H1 (cell line): ENCODE measurements around the gene RTN4. TPM values are rescaled to one million over a fixed set of nuclear protein-coding genes. Genes with fewer than 3 reads are reported as not detected.

ENCODE experiments used
- CTCF ChIA-PET: fragments of 300-600 bp; sonication (Branson Sonifier 250); formaldehyde crosslinking; loops from one replicate; lab custom pipeline; 2021; ENCODE audit not compliant: partially characterized antibody; lab: Charles Lee
- POLR2A ChIA-PET: fragments of 300-600 bp; sonication (Branson Sonifier 250); formaldehyde crosslinking; loops from one replicate; lab custom pipeline; 2021; ENCODE audit warnings: inconsistent platforms; ENCODE audit not compliant: partially characterized antibody; lab: Charles Lee
- DNase-seq, 2 experiments: peaks; one replicate each; pipeline versions ENCODE4 v3.0.0 to v3.0.0-alpha.2; 2010 to 2022; ENCODE audit warnings: low spot score in 2 of 2, low read depth in 1 of 2, mixed read lengths in 1 of 2
- FAIRE-seq: peaks from 2 replicates; lab custom pipeline; 2011; peaks lifted over from hg19 to GRCh38; lab: Jason Lieb, UNC
- H2AFZ ChIP-seq: 2 replicates; pipeline ENCODE4 v1.8.1; 2012; ENCODE audit warnings: low read length, inconsistent platforms
- H2AK5ac ChIP-seq: 2 replicates; pipeline ENCODE4 v1.6.1; 2013; ENCODE audit warnings: low read depth, low read length
- H2BK120ac ChIP-seq: replicated peaks from 2 replicates; pipeline ENCODE3; 2013; ENCODE audit warnings: low read depth, low read length, inconsistent platforms
- H2BK12ac ChIP-seq: 2 replicates; pipeline ENCODE4 v1.6.1; 2013; ENCODE audit warnings: low read depth, low read length
- H2BK15ac ChIP-seq: 2 replicates; pipeline ENCODE4 v1.6.1; 2013; ENCODE audit warnings: low read length
- H2BK20ac ChIP-seq: 2 replicates; pipeline ENCODE4 v1.6.1; 2013; ENCODE audit warnings: low read length
- H2BK5ac ChIP-seq: 2 replicates; pipeline ENCODE4 v1.6.1; 2013; ENCODE audit warnings: low read depth, low read length
- H3K14ac ChIP-seq: 2 replicates; pipeline ENCODE4 v1.6.1; 2013; ENCODE audit warnings: inconsistent platforms; ENCODE audit not compliant: insufficient read length
- H3K18ac ChIP-seq: 2 replicates; pipeline ENCODE4 v1.6.1; 2013; ENCODE audit warnings: low read length; ENCODE audit errors: extremely low read depth
- H3K23ac ChIP-seq: 2 replicates; pipeline ENCODE4 v1.6.1; 2013; ENCODE audit warnings: inconsistent platforms; ENCODE audit not compliant: insufficient read length
- H3K23me2 ChIP-seq: 2 replicates; pipeline ENCODE4 v1.6.1; 2013; ENCODE audit warnings: low read depth, low read length
- H3K27ac ChIP-seq: 2 replicates; pipeline ENCODE4 v1.6.1; 2011; ENCODE audit warnings: low read depth, low read length, inconsistent platforms
- H3K27me3 ChIP-seq, 4 experiments: replicated peaks in 1 of 4; 1 replicate in 1 of 4; 2 replicates in 3 of 4; pipeline versions ENCODE4 v1.6.1 to v1.8.1; 2011 to 2013; ENCODE audit warnings: low read length in 3 of 4, mild to moderate bottlenecking in 3 of 4, inconsistent platforms in 2 of 4, mixed read lengths in 2 of 4, moderate library complexity in 1 of 4; ENCODE audit not compliant: control insufficient read depth in 3 of 4, insufficient read depth in 3 of 4; ENCODE audit errors: extremely low read depth in 1 of 4
- H3K36me3 ChIP-seq, 4 experiments: 2 replicates each; pipeline versions ENCODE4 v1.6.1 to v1.8.1; 2011 to 2013; ENCODE audit warnings: mild to moderate bottlenecking in 4 of 4, low read length in 3 of 4, moderate library complexity in 2 of 4, control low read depth in 1 of 4, inconsistent platforms in 1 of 4; ENCODE audit not compliant: insufficient read depth in 4 of 4, control insufficient read depth in 2 of 4
- H3K4ac ChIP-seq: replicated peaks from 2 replicates; pipeline ENCODE3; 2013; ENCODE audit warnings: low read length, low read depth, mixed read lengths, inconsistent platforms; ENCODE audit not compliant: insufficient read length
- H3K4me1 ChIP-seq, 4 experiments: replicated peaks in 1 of 4; 1 replicate in 1 of 4; 2 replicates in 3 of 4; pipeline versions ENCODE4 v1.6.1 to v1.8.1; 2011 to 2013; ENCODE audit warnings: low read length in 3 of 4, inconsistent platforms in 2 of 4, mixed read lengths in 1 of 4; ENCODE audit not compliant: insufficient read depth in 4 of 4, control insufficient read depth in 3 of 4
- H3K4me2 ChIP-seq, 2 experiments: 2 replicates each; pipeline versions ENCODE4 v1.6.1 to v1.8.1; 2011 to 2013; ENCODE audit warnings: low read depth in 2 of 2, low read length in 2 of 2, control low read depth in 1 of 2, inconsistent platforms in 1 of 2, mild to moderate bottlenecking in 1 of 2; ENCODE audit not compliant: insufficient read depth in 1 of 2
- H3K4me3 ChIP-seq, 4 experiments: fragments of 200-600, 300-600 bp in 1 of 4; sonication (generic), shearing (Covaris generic), sonication (Bioruptor Twin) in 1 of 4; 2 replicates each; pipeline versions ENCODE4 v1.5.1 to v1.8.1; 2011 to 2016; ENCODE audit warnings: low read length in 4 of 4, low read depth in 3 of 4, control low read depth in 2 of 4, inconsistent platforms in 2 of 4, mild to moderate bottlenecking in 2 of 4, mixed read lengths in 1 of 4, moderate library complexity in 1 of 4; ENCODE audit not compliant: insufficient read depth in 2 of 4; ENCODE audit errors: extremely low read depth in 1 of 4
- H3K56ac ChIP-seq: replicated peaks from 2 replicates; pipeline ENCODE3; 2013; ENCODE audit warnings: low read depth, mild to moderate bottlenecking, mixed read lengths, low read length, inconsistent platforms; ENCODE audit not compliant: insufficient read length
- H3K79me1 ChIP-seq: 2 replicates; pipeline ENCODE4 v1.6.1; 2013; ENCODE audit warnings: low read depth, low read length, control low read depth
- H3K79me2 ChIP-seq, 2 experiments: 2 replicates each; pipeline versions ENCODE4 v1.6.1 to v1.8.1; 2012 to 2013; ENCODE audit warnings: low read length in 2 of 2, mild to moderate bottlenecking in 2 of 2, inconsistent platforms in 1 of 2; ENCODE audit not compliant: insufficient read depth in 2 of 2, control insufficient read depth in 1 of 2
- H3K9ac ChIP-seq, 4 experiments: replicated peaks in 1 of 4; 1 replicate in 1 of 4; 2 replicates in 3 of 4; pipeline versions ENCODE4 v1.6.1 to v1.8.1; 2011 to 2013; ENCODE audit warnings: low read depth in 3 of 4, low read length in 3 of 4, control low read depth in 2 of 4, mild to moderate bottlenecking in 2 of 4, moderate library complexity in 2 of 4, inconsistent platforms in 1 of 4; ENCODE audit errors: extremely low read depth in 1 of 4
- H3K9me3 ChIP-seq, 2 experiments: 2 replicates each; pipeline versions ENCODE4 v1.6.1 to v1.8.1; 2012 to 2013; ENCODE audit warnings: mild to moderate bottlenecking in 2 of 2, moderate library complexity in 2 of 2, control low read depth in 1 of 2, inconsistent platforms in 1 of 2, low read depth in 1 of 2, low read length in 1 of 2, mixed read lengths in 1 of 2; ENCODE audit not compliant: insufficient read depth in 2 of 2
- H4K20me1 ChIP-seq, 2 experiments: replicated peaks in 1 of 2; 2 replicates each; pipeline versions ENCODE3 to v1.8.1; 2011 to 2013; ENCODE audit warnings: inconsistent platforms in 2 of 2, low read length in 2 of 2, mild to moderate bottlenecking in 1 of 2; ENCODE audit not compliant: insufficient read depth in 2 of 2, control insufficient read depth in 1 of 2
- H4K5ac ChIP-seq: 2 replicates; pipeline ENCODE4 v1.6.1; 2013; ENCODE audit warnings: low read length, low read depth, mixed read lengths, inconsistent platforms; ENCODE audit not compliant: insufficient read length
- H4K8ac ChIP-seq: 2 replicates; pipeline ENCODE4 v1.8.0; 2013; ENCODE audit warnings: mild to moderate bottlenecking, moderate library complexity, low read length, inconsistent platforms; ENCODE audit not compliant: insufficient read depth; ENCODE audit errors: extremely low read depth
- H4K91ac ChIP-seq: replicated peaks from 2 replicates; pipeline ENCODE3; 2013; ENCODE audit warnings: low read length, mixed read lengths, inconsistent platforms; ENCODE audit not compliant: insufficient read length
- ASH2L ChIP-seq: fragments of 200-600, 300-600 bp; sonication (generic); IDR thresholded peaks from one replicate; pipeline ENCODE4 v1.7.1; 2017; ENCODE audit warnings: low read length
- CBX5 ChIP-seq: fragments of 300-800, 300-1000 bp; sonication (generic); IDR thresholded peaks from 2 replicates; pipeline ENCODE4 v1.7.1; 2016; ENCODE audit warnings: antibody characterized with exemption, low read length, low read depth
- HDAC2 ChIP-seq, 2 experiments: fragments of 300-600 bp in 1 of 2; sonication (generic) in 1 of 2; IDR thresholded peaks; 2 replicates each; pipeline ENCODE4 v1.6.1; 2011 to 2012; ENCODE audit warnings: low read depth in 2 of 2, low read length in 2 of 2, mild to moderate bottlenecking in 2 of 2, moderate library complexity in 2 of 2, borderline replicate concordance in 1 of 2, inconsistent platforms in 1 of 2
- JUN ChIP-seq: IDR thresholded peaks from 2 replicates; pipeline ENCODE4 v1.6.1; 2011; ENCODE audit warnings: low read depth, mild to moderate bottlenecking, improper control_type of control experiment, low read length
- KDM1A ChIP-seq: fragments of 200-600, 300-600 bp; sonication (generic); IDR thresholded peaks from 2 replicates; pipeline ENCODE4 v1.7.1; 2016; ENCODE audit warnings: mild to moderate bottlenecking, low read length, borderline replicate concordance
- POLR2A ChIP-seq, 2 experiments: IDR thresholded peaks; 1 replicate in 1 of 2; 2 replicates in 1 of 2; pipeline ENCODE4 v1.6.1; 2011; ENCODE audit warnings: low read depth in 2 of 2, low read length in 2 of 2, mild to moderate bottlenecking in 2 of 2; ENCODE audit errors: control extremely low read depth in 1 of 2
- POLR2AphosphoS5 ChIP-seq: IDR thresholded peaks from 2 replicates; pipeline ENCODE4 v1.6.1; 2011; ENCODE audit warnings: low read depth, low read length
- SAP30 ChIP-seq: fragments of 300-600 bp; sonication (generic); IDR thresholded peaks from 2 replicates; pipeline ENCODE4 v1.7.1; 2012; ENCODE audit warnings: low read length, moderate library complexity, mild to moderate bottlenecking, inconsistent platforms; ENCODE audit not compliant: insufficient read depth, insufficient replicate concordance
- TAF7 ChIP-seq: optimal IDR thresholded peaks from 2 replicates; pipeline ENCODE3; 2011; ENCODE audit warnings: low read depth, mild to moderate bottlenecking, inconsistent platforms, low read length, moderate library complexity, borderline replicate concordance
- ZNF274 ChIP-seq: IDR thresholded peaks from 2 replicates; pipeline ENCODE4 v1.7.0; 2012; ENCODE audit warnings: low read length, borderline replicate concordance; ENCODE audit errors: extremely low read depth
- WGBS, 2 experiments: shearing (Covaris generic) in 1 of 2; methylation state at CpG; one replicate each; pipeline versions ENCODE4 v1.1.6 to v1.1.7; 2013 to 2015; ENCODE audit warnings: low lambda C conversion rate in 2 of 2, mixed read lengths in 2 of 2, inconsistent platforms in 1 of 2, low coverage in 1 of 2, missing lambda C conversion rate in 1 of 2; ENCODE audit not compliant: insufficient replicate concordance in 2 of 2, insufficient coverage in 1 of 2, insufficient read length in 1 of 2; ENCODE audit errors: extremely low coverage in 1 of 2, missing lambda C conversion rate in 1 of 2; 5-methylcytosine and 5-hydroxymethylcytosine counted together
- polyA plus RNA-seq, 7 experiments: library from polyadenylated mRNA; depleted of rRNA in 3 of 7; stranded (reverse) in 5 of 7; unstranded in 2 of 7; fragments of >200 nt in 5 of 7; fragments of 200-250 nt in 2 of 7; gene quantifications; 1 replicate in 5 of 7; 2 replicates in 1 of 7; 4 replicates in 1 of 7; pipeline versions ENCODE4 v1.2.1 to v1.2.3, GENCODE V29; 2011 to 2013; ENCODE audit warnings: missing spikeins in 2 of 7, mixed read lengths in 2 of 7
- total RNA-seq: library from RNA; stranded (reverse); fragmentation: NEBNext Ultra II Directional; extraction: Animal tissue kit (Norgen Biotek cat#: 25700); gene quantifications from 2 replicates; pipeline ENCODE4 v1.2.1, GENCODE V29; 2021

RTN4 gene
- total and polyA plus RNA-seq, 2 of the 8 experiments (the other 6 are each of a cell fraction or from before 2014, with no cell fraction given): 179 to 242 TPM

DNA sequence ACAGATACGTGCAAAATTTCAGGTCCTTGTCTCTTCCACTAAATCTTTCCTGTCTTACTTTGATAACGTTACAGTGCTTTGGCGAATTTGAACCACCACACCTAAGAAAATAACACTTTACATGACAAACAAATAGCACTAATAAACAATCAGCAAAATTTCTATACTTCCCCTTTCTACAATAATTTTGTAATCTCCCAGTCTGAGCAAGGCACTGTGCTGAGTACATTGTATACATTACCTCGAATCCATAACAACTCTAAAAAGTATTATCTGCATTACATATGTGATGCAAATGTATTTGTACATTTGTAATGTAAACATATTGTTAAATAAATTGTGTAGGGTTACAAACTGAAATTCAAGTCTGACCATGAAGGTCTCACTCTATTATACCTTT is 49.9 kb downstream of the RTN4 start:
- Histone ChIP-seq H2BK15ac (no peak overlapping the region), H4K8ac (no peak overlapping the region), H2BK5ac (no peak overlapping the region), H4K20me1 (peaks cover 7 to 9% of the 10 kb centered on the region in 2 experiments), H3K79me2 (peaks cover 7 to 100% of the 10 kb centered on the region in 2 experiments), H3K14ac (no peak overlapping the region), H4K5ac (no peak overlapping the region), H3K27ac (no peak overlapping the region), H3K79me1 (no peaks in the 10 kb centered on the region), H2BK120ac (no peak overlapping the region), H3K4me3 (no peak overlapping the region), H3K4me2 (no peak overlapping the region), H3K27me3 (no peaks in the 10 kb centered on the region), H3K9me3 (no peaks in the 10 kb centered on the region), H3K56ac (no peak overlapping the region), H4K91ac (no peak overlapping the region), H2AFZ (no peak overlapping the region), H2BK12ac (no peak overlapping the region), H3K23ac (no peak overlapping the region), H3K9ac (no peak overlapping the region), H3K23me2 (no peaks in the 10 kb centered on the region; the same call in 1 of the 2 replicates), H2AK5ac (no peak overlapping the region), H3K36me3 (no peaks in the 10 kb centered on the region), H3K4ac (no peak overlapping the region), H3K18ac (no peak overlapping the region), H2BK20ac (no peak overlapping the region), H3K4me1 (peaks cover 0 to 3% (median 0%) of the 10 kb centered on the region in 4 experiments; a peak in 2 of 7 replicates)
- no peak for DNase-seq
- 78% methylated on average over 4 of the region's 4 CpGs; no CpG with 5 or more reads in 1 of the 2 experiments for WGBS, 2 experiments
- TF ChIP-seq KDM1A: no peak
- TF ChIP-seq HDAC2 (IDR thresholded peaks at IDR 0.05; ENCODE audit: borderline replicate concordance in 1 of 2, low read depth in 2 of 2, low read length in 2 of 2): no peak
- TF ChIP-seq POLR2AphosphoS5: no peak
- TF ChIP-seq CBX5: no peak
- TF ChIP-seq SAP30: no peak
- no peak for TF ChIP-seq ASH2L
- no peak for TF ChIP-seq ZNF274
- no peak for TF ChIP-seq POLR2A (IDR thresholded peaks at IDR 0.05; ENCODE audit: control extremely low read depth in 1 of 2, low read depth in 2 of 2, low read length in 2 of 2)
- TF ChIP-seq JUN: no peak
- TF ChIP-seq TAF7: no peak
- ChIA-PET POLR2A (interaction anchor here (1.4 kb wide), 1 partner anchor 48 kb away, joined by 5 read pairs; no protein-coding TSS in a partner anchor), CTCF (interaction anchor here (1.1 to 1.2 kb wide), 2 partner anchors 10 to 227 kb away, joined by 3 to 4 read pairs; no protein-coding TSS in a partner anchor)
- FAIRE-seq: no peak
